ENCODE results near the gene CRKL.

CRKL gene

DNA sequence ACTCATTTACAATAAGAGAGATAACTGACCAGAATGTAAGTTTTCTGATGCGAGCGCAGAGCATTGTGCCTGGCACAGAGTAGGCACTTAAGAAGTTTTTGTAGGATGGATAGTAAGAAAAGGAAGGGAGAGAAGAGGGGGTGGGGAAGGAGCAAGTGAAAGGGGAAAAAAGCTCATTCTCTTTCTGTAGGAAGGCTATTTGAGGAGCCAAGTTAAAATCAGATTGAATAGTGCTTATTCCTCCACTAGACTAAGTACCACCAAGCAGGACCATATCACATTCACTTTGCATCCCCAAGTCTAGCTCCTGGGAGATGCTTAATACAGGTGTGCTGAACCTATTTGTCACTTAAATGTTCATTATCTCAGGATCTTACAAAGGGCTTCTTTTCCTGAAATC, 14.1 kb upstream of the CRKL start:
- TF ChIP-seq TCF12 (IDR thresholded peaks at IDR 0.05; ENCODE audit: low read depth): no peak
- no peak for TF ChIP-seq TEAD4 (IDR thresholded peaks at IDR 0.05)
- TF ChIP-seq CEBPB (IDR thresholded peaks at IDR 0.05): no peak
- TF ChIP-seq, protein P1, sequence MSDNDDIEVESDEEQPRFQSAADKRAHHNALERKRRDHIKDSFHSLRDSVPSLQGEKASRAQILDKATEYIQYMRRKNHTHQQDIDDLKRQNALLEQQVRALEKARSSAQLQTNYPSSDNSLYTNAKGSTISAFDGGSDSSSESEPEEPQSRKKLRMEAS (IDR thresholded peaks at IDR 0.05): no peak

DNA sequence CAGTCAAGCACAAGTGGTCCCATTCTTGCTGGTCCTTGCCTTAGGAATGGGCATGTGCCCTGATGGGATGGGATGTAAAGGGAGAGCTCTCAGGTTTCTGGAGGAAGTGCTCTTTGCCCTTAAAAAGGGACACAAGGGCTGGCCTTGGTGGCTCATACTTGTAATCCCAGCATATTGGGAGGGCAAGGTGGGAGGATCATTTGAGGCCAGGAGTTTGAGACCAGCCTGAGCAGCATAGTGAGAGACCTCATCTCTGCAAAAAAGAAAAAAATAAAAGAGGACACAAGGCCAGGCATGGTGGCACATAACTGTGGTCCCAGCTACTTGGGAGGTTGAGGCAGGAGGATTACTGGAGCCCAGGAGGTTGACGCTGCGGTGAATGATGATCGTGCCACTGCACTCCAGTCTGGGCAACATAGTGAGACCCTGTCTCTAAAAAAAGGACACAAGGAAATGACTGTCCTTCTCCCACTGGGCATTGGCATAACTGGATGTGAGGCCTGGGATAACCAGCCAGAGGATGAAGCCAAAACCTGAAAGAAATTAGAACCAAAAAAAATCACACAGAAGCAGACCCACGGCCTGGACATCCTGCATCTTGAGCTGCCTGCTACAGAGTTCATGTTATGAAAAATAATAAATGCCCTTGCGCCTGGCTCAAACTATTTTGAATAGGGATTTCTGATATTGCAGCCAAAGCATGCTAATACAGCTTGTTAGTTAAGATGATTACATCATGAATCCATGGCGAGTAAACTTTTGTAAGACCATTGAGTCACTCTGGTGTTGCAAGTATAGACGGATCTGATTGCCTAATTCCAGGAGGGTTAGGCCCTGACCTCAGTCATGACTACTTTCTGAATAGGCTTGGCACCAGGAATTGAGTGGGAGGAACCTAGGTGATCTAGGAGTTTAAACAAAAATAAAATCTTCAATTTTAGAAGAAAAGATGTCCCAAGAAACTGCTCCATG, 12.9 kb upstream of the CRKL start:
- TF ChIP-seq CEBPB (IDR thresholded peaks at IDR 0.05) (peak; percentile 69; the same call in 1 of the 2 replicates), RAD21 (IDR thresholded peaks at IDR 0.05; ENCODE audit: low read depth) (no peak)

DNA sequence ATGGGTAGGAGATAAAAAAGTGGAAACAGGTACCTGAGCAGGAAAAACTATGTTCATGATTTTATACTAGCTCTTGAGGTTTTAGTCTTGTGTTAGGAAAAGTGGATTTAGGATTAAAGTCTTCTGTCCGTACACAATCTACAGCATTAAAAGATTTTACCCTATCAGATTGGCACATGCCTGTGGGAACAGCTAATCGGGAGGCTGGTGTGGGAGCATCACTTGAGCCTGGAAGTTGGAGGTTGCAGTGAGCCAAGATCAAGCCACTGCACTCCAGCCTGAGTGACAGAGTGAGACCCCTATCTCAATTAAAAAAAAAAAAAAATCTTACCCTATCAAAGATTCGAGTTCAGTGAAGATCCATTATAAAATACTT, 12.2 kb upstream of the CRKL start:
- TF ChIP-seq, protein P1 (IDR thresholded peaks at IDR 0.05): no peak
- TF ChIP-seq TCF12 (IDR thresholded peaks at IDR 0.05; ENCODE audit: low read depth): no peak
- TF ChIP-seq RAD21 (IDR thresholded peaks at IDR 0.05; ENCODE audit: low read depth): no peak
- TF ChIP-seq NFIC (IDR thresholded peaks at IDR 0.05): no peak
- no peak for TF ChIP-seq YY1 (IDR thresholded peaks at IDR 0.05; ENCODE audit: low read depth)
- no peak for TF ChIP-seq CEBPB (IDR thresholded peaks at IDR 0.05)
- TF ChIP-seq FOXM1 (IDR thresholded peaks at IDR 0.05; ENCODE audit: borderline replicate concordance, low read depth): no peak

DNA sequence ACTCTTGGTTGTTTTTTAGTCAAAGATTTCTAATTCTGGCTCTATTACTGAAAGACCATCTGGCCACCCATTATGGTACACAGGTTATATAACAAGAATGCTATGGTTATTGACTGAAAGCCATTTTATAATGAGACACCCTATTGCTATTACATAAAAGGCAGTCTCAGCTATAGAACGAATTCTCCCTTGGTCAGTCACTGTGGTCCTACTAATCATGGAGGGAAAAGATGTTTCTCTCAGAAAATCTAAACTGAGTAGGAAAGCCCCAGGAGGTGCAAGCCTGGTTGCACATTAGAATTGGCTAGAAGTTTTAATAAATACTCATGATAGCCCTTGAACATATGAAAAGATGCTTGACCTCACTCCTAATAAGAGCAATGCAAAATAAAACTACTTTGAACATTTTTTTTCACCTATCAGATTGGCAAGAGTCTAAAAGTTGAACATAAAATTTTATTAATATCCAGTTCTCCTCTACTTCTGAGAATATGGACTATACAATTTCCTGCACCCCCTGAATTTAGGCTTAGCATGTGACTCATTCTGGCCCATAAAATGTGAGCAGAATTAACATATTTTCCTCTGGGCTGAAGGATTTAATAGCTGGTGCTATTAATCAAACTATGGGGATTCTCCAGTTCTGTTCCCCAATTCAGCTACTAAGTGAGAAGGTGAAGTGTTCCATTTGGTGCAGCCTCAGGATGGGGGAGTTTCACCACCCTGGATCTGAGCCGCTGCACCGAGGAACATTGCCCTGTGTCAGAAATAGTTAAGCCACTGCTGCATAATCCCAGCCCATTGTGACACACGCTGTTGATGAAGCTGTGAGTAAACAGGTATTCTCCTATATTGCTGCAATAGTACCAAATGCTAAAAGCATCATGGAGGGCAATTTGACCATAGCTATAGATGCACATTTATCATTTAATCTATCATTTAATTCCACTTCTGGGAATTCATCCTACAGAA, 11.5 kb upstream of the CRKL start:
- TF ChIP-seq, protein P1 (IDR thresholded peaks at IDR 0.05): no peak
- no peak for TF ChIP-seq EP300 (IDR thresholded peaks at IDR 0.05; ENCODE audit: borderline replicate concordance)
- TF ChIP-seq CREB1 (IDR thresholded peaks at IDR 0.05; ENCODE audit: low read depth): no peak
- TF ChIP-seq NFIC (IDR thresholded peaks at IDR 0.05): no peak
- TF ChIP-seq ZBTB7A (IDR thresholded peaks at IDR 0.05; ENCODE audit: low read depth): no peak
- TF ChIP-seq, protein P2, sequence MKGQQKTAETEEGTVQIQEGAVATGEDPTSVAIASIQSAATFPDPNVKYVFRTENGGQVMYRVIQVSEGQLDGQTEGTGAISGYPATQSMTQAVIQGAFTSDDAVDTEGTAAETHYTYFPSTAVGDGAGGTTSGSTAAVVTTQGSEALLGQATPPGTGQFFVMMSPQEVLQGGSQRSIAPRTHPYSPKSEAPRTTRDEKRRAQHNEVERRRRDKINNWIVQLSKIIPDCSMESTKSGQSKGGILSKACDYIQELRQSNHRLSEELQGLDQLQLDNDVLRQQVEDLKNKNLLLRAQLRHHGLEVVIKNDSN (IDR thresholded peaks at IDR 0.05): no peak
- TF ChIP-seq TAF1 (IDR thresholded peaks at IDR 0.05; ENCODE audit: low read depth): no peak
- TF ChIP-seq, protein P3, sequence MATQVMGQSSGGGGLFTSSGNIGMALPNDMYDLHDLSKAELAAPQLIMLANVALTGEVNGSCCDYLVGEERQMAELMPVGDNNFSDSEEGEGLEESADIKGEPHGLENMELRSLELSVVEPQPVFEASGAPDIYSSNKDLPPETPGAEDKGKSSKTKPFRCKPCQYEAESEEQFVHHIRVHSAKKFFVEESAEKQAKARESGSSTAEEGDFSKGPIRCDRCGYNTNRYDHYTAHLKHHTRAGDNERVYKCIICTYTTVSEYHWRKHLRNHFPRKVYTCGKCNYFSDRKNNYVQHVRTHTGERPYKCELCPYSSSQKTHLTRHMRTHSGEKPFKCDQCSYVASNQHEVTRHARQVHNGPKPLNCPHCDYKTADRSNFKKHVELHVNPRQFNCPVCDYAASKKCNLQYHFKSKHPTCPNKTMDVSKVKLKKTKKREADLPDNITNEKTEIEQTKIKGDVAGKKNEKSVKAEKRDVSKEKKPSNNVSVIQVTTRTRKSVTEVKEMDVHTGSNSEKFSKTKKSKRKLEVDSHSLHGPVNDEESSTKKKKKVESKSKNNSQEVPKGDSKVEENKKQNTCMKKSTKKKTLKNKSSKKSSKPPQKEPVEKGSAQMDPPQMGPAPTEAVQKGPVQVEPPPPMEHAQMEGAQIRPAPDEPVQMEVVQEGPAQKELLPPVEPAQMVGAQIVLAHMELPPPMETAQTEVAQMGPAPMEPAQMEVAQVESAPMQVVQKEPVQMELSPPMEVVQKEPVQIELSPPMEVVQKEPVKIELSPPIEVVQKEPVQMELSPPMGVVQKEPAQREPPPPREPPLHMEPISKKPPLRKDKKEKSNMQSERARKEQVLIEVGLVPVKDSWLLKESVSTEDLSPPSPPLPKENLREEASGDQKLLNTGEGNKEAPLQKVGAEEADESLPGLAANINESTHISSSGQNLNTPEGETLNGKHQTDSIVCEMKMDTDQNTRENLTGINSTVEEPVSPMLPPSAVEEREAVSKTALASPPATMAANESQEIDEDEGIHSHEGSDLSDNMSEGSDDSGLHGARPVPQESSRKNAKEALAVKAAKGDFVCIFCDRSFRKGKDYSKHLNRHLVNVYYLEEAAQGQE (IDR thresholded peaks at IDR 0.05; ENCODE audit: low read depth): no peak
- no peak for TF ChIP-seq CEBPB (IDR thresholded peaks at IDR 0.05)
- no peak for TF ChIP-seq TEAD4 (IDR thresholded peaks at IDR 0.05)
- no peak for TF ChIP-seq FOXM1 (IDR thresholded peaks at IDR 0.05; ENCODE audit: borderline replicate concordance, low read depth)
- no peak for TF ChIP-seq TCF12 (IDR thresholded peaks at IDR 0.05; ENCODE audit: low read depth)

DNA sequence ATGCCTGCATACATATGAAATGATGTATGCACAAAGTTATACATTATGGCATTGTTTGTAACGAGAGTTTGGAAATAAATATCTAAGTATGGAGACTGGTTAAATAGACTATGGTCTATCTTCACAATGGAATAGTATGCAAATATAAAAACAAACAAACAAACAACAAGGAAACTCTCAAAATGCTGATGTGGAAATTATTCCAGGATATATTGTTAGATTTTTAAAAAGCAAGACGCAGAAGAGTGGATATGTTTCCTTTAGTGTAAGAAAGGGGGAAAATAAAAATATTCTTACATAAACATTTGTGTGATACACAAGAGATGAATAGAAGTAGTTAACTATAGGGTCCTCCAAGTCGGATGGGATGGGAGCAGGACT, 10.8 kb upstream of the CRKL start:
- TF ChIP-seq RAD21 (IDR thresholded peaks at IDR 0.05; ENCODE audit: low read depth): no peak
- TF ChIP-seq ZBTB7A (IDR thresholded peaks at IDR 0.05; ENCODE audit: low read depth): no peak
- TF ChIP-seq NFIC (IDR thresholded peaks at IDR 0.05): no peak
- TF ChIP-seq TAF1 (IDR thresholded peaks at IDR 0.05; ENCODE audit: low read depth): no peak
- no peak for TF ChIP-seq EP300 (IDR thresholded peaks at IDR 0.05; ENCODE audit: borderline replicate concordance)
- TF ChIP-seq, protein P3 (IDR thresholded peaks at IDR 0.05; ENCODE audit: low read depth): no peak
- TF ChIP-seq CREB1 (IDR thresholded peaks at IDR 0.05; ENCODE audit: low read depth): no peak
- no peak for TF ChIP-seq YY1 (IDR thresholded peaks at IDR 0.05; ENCODE audit: low read depth)
- TF ChIP-seq, protein P2 (IDR thresholded peaks at IDR 0.05): no peak
- no peak for TF ChIP-seq TCF12 (IDR thresholded peaks at IDR 0.05; ENCODE audit: low read depth)
